Measurements from ENCODE around the gene SLC29A2.

Gene SLC29A2

GRCh38 chr11:66340596-66341501 is 30.7 kb downstream of the SLC29A2 start:
- peaks cover 11% of the 10 kb centered on the region; the same call in 1 of the 2 replicates for H3K36me3 ChIP-seq
- DNase-seq, result no peak
- no peak for TF ChIP-seq CTCF (IDR thresholded peaks at IDR 0.05; ENCODE audit: low read depth, low read length)
- no peaks in the 10 kb centered on the region for H3K27me3 ChIP-seq
- H3K4me3 ChIP-seq (ENCODE audit: low read depth, low read length), result no peak overlapping the region
- H3K9me3 ChIP-seq, result no peaks in the 10 kb centered on the region
- peaks cover 13% of the 10 kb centered on the region for H3K4me1 ChIP-seq

GRCh38 chr11:66339686-66340483 is 31.7 kb downstream of the SLC29A2 start:
- peaks cover 11% of the 10 kb centered on the region; the same call in 1 of the 2 replicates for H3K36me3 ChIP-seq
- H3K27me3 ChIP-seq, result no peaks in the 10 kb centered on the region
- DNase-seq, result no peak
- H3K4me3 ChIP-seq (ENCODE audit: low read depth, low read length), result no peak overlapping the region
- H3K9me3 ChIP-seq, result no peaks in the 10 kb centered on the region
- no peak for TF ChIP-seq CTCF (IDR thresholded peaks at IDR 0.05; ENCODE audit: low read depth, low read length)
- peaks cover 19% of the 10 kb centered on the region for H3K4me1 ChIP-seq

- Histone ChIP-seq H3K9me3 (no peaks in the 10 kb centered on the region), H3K4me3 (ENCODE audit: low read depth, low read length) (no peak overlapping the region), H3K4me1 (peaks cover 19% of the 10 kb centered on the region), H3K36me3 (peaks cover 11% of the 10 kb centered on the region; the same call in 1 of the 2 replicates), H3K27me3 (no peaks in the 10 kb centered on the region)
- no peak for TF ChIP-seq CTCF (IDR thresholded peaks at IDR 0.05; ENCODE audit: low read depth, low read length)
- no peak for DNase-seq
Observed at GRCh38 chr11:66339162-66339675, 32.3 kb downstream of the SLC29A2 start.

GRCh38 chr11:66338276-66339161 is 33.0 kb downstream of the SLC29A2 start:
- Histone ChIP-seq H3K27me3 (no peaks in the 10 kb centered on the region), H3K9me3 (no peaks in the 10 kb centered on the region), H3K4me3 (ENCODE audit: low read depth, low read length) (no peak overlapping the region), H3K4me1 (peaks cover 19% of the 10 kb centered on the region), H3K36me3 (peaks cover 11% of the 10 kb centered on the region; the same call in 1 of the 2 replicates)
- TF ChIP-seq CTCF (IDR thresholded peaks at IDR 0.05; ENCODE audit: low read depth, low read length), result no peak
- no peak for DNase-seq

DNA sequence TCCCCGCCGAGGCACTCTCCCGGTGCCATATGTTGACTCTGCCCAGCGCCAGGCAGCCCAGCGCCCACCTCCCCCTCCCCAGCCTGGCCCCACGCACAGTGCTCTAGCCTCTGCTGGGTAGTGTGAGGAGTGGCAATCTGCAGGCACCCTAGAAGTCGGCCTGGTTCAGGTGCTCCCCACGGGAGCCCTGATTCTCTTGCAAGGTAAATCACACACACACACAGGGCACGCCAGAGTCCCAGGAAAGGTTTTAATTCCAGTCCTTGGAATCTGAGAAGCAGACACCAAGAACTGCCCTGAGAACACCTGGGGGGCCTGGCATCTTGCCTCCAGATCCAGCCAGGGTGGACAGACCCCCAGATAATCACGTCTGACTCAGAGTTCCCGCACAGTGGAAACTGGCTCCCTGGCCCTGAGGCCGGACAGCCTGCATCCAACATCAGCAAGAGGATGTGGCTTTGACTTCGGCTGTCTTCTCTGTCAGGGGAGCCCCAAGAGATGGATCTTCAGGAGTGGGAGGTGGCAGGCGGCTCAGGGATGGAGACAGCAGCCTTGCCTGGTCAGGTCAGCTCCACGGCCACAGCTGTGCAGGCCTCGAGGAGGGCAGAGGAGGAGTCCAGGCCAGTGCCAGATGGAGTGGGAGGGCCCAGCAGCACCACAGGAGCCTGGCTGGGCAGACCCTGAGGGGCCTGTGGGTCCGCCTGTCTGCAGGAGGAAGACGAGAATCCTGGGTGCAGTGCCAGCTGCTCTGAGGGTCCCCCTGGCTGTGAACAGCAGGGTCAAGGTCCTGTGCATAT is 34.3 kb downstream of the SLC29A2 start:
- Histone ChIP-seq H3K36me3 (peaks cover 11% of the 10 kb centered on the region; the same call in 1 of the 2 replicates), H3K4me1 (peaks cover 19% of the 10 kb centered on the region), H3K9me3 (no peaks in the 10 kb centered on the region), H3K4me3 (ENCODE audit: low read depth, low read length) (no peak overlapping the region), H3K27me3 (no peaks in the 10 kb centered on the region)
- no peak for DNase-seq
- TF ChIP-seq CTCF (IDR thresholded peaks at IDR 0.05; ENCODE audit: low read depth, low read length), result no peak; the same call in 1 of the 2 replicates

Data from BE2C (cell line).